ENCODE measurements around the gene TMEM259. TPM values are rescaled to one million over a fixed set of nuclear protein-coding genes. Genes with fewer than 3 reads are reported as not detected.

Gene TMEM259
- total and polyA plus RNA-seq, 2 of the 8 experiments (the other 6 are each of a cell fraction or from before 2014, with no cell fraction given): 140 to 243 TPM

DNA sequence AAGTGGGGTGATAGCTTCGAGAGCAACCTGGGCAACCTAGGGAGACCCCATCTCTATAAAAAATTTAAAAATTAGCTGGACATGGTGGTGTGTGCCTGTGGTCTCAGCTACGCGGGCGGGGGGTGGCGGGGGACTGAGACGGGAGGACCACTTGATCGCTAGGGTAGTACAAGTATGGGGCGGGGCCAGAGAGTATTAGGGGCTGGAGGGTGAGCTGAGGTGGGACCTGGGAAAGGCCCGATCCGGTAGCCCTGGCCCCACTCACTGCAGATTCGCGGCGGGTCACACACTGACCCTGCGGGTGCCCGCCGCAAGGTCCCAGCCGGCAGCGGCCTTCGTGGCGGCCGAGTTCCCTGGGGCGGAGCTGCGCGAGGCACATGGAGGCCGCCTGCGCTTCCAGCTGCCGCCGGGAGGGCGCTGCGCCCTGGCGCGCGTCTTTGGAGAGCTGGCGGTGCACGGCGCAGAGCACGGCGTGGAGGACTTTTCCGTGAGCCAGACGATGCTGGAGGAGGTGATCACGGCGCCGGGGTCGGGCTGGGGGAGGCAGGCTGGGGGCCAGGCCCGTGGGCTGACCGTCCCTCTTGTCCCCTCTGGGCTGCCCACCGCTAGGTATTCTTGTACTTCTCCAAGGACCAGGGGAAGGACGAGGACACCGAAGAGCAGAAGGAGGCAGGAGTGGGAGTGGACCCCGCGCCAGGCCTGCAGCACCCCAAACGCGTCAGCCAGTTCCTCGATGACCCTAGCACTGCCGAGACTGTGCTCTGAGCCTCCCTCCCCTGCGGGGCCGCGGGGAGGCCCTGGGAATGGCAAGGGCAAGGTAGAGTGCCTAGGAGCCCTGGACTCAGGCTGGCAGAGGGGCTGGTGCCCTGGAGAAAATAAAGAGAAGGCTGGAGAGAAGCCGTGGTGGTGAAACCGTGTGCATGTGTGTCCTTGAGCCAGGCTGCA, 44.0 kb upstream of the TMEM259 start (continued):
- TF ChIP-seq, protein P1, sequence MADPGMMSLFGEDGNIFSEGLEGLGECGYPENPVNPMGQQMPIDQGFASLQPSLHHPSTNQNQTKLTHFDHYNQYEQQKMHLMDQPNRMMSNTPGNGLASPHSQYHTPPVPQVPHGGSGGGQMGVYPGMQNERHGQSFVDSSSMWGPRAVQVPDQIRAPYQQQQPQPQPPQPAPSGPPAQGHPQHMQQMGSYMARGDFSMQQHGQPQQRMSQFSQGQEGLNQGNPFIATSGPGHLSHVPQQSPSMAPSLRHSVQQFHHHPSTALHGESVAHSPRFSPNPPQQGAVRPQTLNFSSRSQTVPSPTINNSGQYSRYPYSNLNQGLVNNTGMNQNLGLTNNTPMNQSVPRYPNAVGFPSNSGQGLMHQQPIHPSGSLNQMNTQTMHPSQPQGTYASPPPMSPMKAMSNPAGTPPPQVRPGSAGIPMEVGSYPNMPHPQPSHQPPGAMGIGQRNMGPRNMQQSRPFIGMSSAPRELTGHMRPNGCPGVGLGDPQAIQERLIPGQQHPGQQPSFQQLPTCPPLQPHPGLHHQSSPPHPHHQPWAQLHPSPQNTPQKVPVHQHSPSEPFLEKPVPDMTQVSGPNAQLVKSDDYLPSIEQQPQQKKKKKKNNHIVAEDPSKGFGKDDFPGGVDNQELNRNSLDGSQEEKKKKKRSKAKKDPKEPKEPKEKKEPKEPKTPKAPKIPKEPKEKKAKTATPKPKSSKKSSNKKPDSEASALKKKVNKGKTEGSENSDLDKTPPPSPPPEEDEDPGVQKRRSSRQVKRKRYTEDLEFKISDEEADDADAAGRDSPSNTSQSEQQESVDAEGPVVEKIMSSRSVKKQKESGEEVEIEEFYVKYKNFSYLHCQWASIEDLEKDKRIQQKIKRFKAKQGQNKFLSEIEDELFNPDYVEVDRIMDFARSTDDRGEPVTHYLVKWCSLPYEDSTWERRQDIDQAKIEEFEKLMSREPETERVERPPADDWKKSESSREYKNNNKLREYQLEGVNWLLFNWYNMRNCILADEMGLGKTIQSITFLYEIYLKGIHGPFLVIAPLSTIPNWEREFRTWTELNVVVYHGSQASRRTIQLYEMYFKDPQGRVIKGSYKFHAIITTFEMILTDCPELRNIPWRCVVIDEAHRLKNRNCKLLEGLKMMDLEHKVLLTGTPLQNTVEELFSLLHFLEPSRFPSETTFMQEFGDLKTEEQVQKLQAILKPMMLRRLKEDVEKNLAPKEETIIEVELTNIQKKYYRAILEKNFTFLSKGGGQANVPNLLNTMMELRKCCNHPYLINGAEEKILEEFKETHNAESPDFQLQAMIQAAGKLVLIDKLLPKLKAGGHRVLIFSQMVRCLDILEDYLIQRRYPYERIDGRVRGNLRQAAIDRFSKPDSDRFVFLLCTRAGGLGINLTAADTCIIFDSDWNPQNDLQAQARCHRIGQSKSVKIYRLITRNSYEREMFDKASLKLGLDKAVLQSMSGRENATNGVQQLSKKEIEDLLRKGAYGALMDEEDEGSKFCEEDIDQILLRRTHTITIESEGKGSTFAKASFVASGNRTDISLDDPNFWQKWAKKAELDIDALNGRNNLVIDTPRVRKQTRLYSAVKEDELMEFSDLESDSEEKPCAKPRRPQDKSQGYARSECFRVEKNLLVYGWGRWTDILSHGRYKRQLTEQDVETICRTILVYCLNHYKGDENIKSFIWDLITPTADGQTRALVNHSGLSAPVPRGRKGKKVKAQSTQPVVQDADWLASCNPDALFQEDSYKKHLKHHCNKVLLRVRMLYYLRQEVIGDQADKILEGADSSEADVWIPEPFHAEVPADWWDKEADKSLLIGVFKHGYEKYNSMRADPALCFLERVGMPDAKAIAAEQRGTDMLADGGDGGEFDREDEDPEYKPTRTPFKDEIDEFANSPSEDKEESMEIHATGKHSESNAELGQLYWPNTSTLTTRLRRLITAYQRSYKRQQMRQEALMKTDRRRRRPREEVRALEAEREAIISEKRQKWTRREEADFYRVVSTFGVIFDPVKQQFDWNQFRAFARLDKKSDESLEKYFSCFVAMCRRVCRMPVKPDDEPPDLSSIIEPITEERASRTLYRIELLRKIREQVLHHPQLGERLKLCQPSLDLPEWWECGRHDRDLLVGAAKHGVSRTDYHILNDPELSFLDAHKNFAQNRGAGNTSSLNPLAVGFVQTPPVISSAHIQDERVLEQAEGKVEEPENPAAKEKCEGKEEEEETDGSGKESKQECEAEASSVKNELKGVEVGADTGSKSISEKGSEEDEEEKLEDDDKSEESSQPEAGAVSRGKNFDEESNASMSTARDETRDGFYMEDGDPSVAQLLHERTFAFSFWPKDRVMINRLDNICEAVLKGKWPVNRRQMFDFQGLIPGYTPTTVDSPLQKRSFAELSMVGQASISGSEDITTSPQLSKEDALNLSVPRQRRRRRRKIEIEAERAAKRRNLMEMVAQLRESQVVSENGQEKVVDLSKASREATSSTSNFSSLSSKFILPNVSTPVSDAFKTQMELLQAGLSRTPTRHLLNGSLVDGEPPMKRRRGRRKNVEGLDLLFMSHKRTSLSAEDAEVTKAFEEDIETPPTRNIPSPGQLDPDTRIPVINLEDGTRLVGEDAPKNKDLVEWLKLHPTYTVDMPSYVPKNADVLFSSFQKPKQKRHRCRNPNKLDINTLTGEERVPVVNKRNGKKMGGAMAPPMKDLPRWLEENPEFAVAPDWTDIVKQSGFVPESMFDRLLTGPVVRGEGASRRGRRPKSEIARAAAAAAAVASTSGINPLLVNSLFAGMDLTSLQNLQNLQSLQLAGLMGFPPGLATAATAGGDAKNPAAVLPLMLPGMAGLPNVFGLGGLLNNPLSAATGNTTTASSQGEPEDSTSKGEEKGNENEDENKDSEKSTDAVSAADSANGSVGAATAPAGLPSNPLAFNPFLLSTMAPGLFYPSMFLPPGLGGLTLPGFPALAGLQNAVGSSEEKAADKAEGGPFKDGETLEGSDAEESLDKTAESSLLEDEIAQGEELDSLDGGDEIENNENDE (IDR thresholded peaks at IDR 0.05; ENCODE audit: insufficient replicate concordance, low read length): no peak
- TF ChIP-seq CHD2 (IDR thresholded peaks at IDR 0.05; ENCODE audit: low read length) (no peak), TBP (IDR thresholded peaks at IDR 0.05; ENCODE audit: low read depth, low read length) (no peak), KDM4A (IDR thresholded peaks at IDR 0.05; ENCODE audit: low read depth, low read length, severe bottlenecking) (peak; percentile 63)
- TF ChIP-seq, protein P2, sequence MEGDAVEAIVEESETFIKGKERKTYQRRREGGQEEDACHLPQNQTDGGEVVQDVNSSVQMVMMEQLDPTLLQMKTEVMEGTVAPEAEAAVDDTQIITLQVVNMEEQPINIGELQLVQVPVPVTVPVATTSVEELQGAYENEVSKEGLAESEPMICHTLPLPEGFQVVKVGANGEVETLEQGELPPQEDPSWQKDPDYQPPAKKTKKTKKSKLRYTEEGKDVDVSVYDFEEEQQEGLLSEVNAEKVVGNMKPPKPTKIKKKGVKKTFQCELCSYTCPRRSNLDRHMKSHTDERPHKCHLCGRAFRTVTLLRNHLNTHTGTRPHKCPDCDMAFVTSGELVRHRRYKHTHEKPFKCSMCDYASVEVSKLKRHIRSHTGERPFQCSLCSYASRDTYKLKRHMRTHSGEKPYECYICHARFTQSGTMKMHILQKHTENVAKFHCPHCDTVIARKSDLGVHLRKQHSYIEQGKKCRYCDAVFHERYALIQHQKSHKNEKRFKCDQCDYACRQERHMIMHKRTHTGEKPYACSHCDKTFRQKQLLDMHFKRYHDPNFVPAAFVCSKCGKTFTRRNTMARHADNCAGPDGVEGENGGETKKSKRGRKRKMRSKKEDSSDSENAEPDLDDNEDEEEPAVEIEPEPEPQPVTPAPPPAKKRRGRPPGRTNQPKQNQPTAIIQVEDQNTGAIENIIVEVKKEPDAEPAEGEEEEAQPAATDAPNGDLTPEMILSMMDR (IDR thresholded peaks at IDR 0.05; ENCODE audit: control extremely low read depth in 1 of 3, insufficient read depth in 1 of 3, low read depth in 1 of 3, low read length in 3 of 3): peak; percentile 65 to 86 (median 84)

Data from H1 (cell line).